ENCODE data around the gene SDR42E1. TPM values are rescaled to one million over a fixed set of nuclear protein-coding genes. Genes with fewer than 3 reads are reported as not detected.
"Not testable (repeated sequence)": the region's sequence is repeated elsewhere in the genome, so short reads cannot be mapped to it uniquely, and the experiment has no call there.

SDR42E1 gene
- polyA plus RNA-seq, 1 donor: 18.6 TPM

DNA sequence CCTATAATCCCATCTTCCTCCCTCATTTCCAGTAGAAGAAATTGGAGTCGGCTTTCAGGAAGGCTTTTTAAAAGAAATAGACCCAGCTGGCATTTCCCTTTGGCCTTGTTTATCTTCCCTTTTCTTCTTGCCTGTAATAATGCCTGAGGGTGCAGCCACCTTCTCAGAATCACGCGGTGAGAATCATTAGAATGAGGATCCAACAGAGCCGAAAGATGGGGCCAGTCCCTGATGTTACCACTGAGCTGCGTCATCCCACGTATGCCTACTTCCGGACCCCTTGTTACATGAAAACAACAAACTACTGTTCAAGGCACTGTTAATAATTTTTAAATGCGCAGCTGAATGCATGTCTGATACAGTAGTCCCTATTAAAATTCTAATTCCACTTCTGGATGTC, 24.1 kb downstream of the SDR42E1 start:
- 100% methylated on average over 1 of the region's 8 CpGs for WGBS (ENCODE audit: insufficient coverage, low lambda C conversion rate)
- no peak overlapping the region for H3K27ac ChIP-seq (ENCODE audit: low read length)
- no peak for DNase-seq
- peaks cover 4% of the 10 kb centered on the region for H3K4me1 ChIP-seq (ENCODE audit: control insufficient read depth, insufficient read depth, low read length)
- H3K27me3 ChIP-seq (ENCODE audit: control insufficient read depth, insufficient read depth, low read length): no peaks in the 10 kb centered on the region
- H3K4me3 ChIP-seq (ENCODE audit: low read length): no peak overlapping the region
- H3K9me3 ChIP-seq (ENCODE audit: control insufficient read depth, low read depth, low read length): no peaks in the 10 kb centered on the region
- no peaks in the 10 kb centered on the region for H3K36me3 ChIP-seq (ENCODE audit: control insufficient read depth, insufficient read depth, low read length)

DNA sequence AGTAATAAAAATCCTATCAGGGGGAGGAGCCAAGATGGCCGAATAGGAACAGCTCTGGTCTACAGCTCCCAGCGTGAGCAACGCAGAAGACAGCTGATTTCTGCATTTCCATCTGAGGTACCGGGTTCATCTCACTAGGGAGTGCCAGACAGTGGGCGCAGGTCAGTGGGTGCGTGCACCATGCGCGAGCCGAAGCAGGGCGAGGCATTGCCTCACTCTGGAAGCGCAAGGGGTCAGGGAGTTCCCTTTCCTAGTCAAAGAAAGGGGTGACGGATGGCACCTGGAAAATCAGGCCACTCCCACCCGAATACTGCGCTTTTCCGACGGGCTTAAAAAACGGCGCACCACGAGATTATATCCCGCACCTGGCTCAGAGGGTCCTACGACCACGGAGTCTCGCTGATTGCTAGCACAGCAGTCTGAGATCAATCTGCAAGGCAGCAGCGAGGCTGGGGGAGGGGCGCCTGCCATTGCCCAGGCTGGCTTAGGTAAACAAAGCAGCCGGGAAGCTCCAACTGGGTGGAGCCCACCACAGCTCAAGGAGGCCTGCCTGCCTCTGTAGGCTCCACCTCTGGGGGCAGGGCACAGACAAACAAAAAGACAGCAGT, 33.8 kb downstream of the SDR42E1 start:
- not testable (repeated sequence) for DNase-seq; H3K4me3 ChIP-seq (ENCODE audit: low read length); H3K9me3 ChIP-seq (ENCODE audit: control insufficient read depth, low read depth, low read length); H3K4me1 ChIP-seq (ENCODE audit: control insufficient read depth, insufficient read depth, low read length); H3K27me3 ChIP-seq (ENCODE audit: control insufficient read depth, insufficient read depth, low read length); H3K36me3 ChIP-seq (ENCODE audit: control insufficient read depth, insufficient read depth, low read length); H3K27ac ChIP-seq (ENCODE audit: low read length)
- no CpG with 5 or more reads among the region's 26 CpGs for WGBS (ENCODE audit: insufficient coverage, low lambda C conversion rate)

DNA sequence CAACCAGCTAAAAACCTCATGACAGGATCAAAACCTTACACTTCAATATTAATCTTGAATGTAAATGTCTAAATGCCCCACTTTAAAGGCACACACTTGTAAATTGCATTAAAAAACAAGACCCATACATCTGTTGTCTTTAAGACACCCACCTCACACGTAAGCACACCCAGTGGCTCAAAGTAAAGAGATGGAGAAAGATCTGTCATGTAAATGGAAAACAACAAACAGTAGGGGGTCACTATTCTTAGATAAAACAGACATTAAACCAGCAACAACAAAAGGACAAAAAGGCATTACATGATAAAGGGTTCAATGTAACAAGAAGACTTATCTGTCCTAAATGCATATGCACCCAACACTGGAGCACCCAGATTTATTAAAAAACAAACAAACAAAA, 35.6 kb downstream of the SDR42E1 start:
- Histone ChIP-seq H3K4me3 (ENCODE audit: low read length) (no peak overlapping the region), H3K9me3 (ENCODE audit: control insufficient read depth, low read depth, low read length) (peaks cover 8% of the 10 kb centered on the region), H3K4me1 (ENCODE audit: control insufficient read depth, insufficient read depth, low read length) (no peaks in the 10 kb centered on the region), H3K27me3 (ENCODE audit: control insufficient read depth, insufficient read depth, low read length) (no peaks in the 10 kb centered on the region), H3K36me3 (ENCODE audit: control insufficient read depth, insufficient read depth, low read length) (no peaks in the 10 kb centered on the region), H3K27ac (ENCODE audit: low read length) (no peak overlapping the region)
- no CpG with 5 or more reads among the region's 1 CpG for WGBS (ENCODE audit: insufficient coverage, low lambda C conversion rate)
- no peak for DNase-seq

DNA sequence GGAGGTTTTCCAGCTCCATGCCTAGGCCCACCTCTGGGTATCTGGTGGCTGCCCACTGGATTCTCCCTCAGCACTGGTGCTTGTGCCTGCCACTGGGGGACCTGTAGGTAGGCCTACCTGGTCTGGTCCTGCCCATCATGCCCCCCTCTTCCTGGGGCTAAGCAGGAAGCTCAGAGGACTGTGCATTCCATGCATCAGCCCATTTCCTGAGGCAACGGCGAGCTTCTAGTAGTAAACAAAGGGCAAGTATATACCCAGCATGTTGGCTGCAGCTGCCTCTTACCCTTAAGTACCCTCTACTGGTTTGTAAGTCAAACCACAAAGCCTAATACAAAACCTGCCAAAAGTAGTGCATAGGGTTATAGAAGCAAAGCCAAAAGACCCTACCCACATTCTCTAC, 37.5 kb downstream of the SDR42E1 start:
- DNase-seq: no peak
- Histone ChIP-seq H3K4me3 (ENCODE audit: low read length) (no peak overlapping the region), H3K9me3 (ENCODE audit: control insufficient read depth, low read depth, low read length) (peaks cover 8% of the 10 kb centered on the region), H3K27me3 (ENCODE audit: control insufficient read depth, insufficient read depth, low read length) (no peaks in the 10 kb centered on the region), H3K36me3 (ENCODE audit: control insufficient read depth, insufficient read depth, low read length) (no peaks in the 10 kb centered on the region), H3K4me1 (ENCODE audit: control insufficient read depth, insufficient read depth, low read length) (no peaks in the 10 kb centered on the region), H3K27ac (ENCODE audit: low read length) (no peak overlapping the region)
- WGBS (ENCODE audit: insufficient coverage, low lambda C conversion rate): no CpG with 5 or more reads among the region's 2 CpGs

DNA sequence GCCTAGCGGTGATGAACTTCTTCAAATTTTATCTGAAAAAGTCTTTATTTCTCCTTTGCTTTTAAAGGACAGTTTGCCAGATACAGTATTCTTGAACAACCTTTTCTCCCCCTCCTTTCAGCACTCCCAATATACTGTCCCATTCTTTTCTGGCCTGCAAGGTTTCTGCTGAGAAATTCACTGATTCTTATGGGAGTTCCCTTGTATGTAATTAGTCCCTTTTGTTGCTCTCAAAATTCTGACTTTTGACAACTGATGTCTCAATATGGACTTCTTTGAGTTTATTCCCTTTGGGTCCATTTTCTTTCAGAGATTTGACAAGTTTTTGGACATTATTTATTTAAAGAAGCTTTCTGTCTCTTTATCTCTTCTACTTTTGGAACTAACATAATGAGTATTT, 39.4 kb downstream of the SDR42E1 start:
- H3K4me1 ChIP-seq (ENCODE audit: control insufficient read depth, insufficient read depth, low read length): no peaks in the 10 kb centered on the region
- H3K9me3 ChIP-seq (ENCODE audit: control insufficient read depth, low read depth, low read length): peaks cover 8% of the 10 kb centered on the region
- H3K27me3 ChIP-seq (ENCODE audit: control insufficient read depth, insufficient read depth, low read length): no peaks in the 10 kb centered on the region
- no peak for DNase-seq
- no peak overlapping the region for H3K4me3 ChIP-seq (ENCODE audit: low read length)
- WGBS (ENCODE audit: insufficient coverage, low lambda C conversion rate): no CpG with 5 or more reads among the region's 1 CpG
- H3K36me3 ChIP-seq (ENCODE audit: control insufficient read depth, insufficient read depth, low read length): no peaks in the 10 kb centered on the region
- H3K27ac ChIP-seq (ENCODE audit: low read length): no peak overlapping the region

DNA sequence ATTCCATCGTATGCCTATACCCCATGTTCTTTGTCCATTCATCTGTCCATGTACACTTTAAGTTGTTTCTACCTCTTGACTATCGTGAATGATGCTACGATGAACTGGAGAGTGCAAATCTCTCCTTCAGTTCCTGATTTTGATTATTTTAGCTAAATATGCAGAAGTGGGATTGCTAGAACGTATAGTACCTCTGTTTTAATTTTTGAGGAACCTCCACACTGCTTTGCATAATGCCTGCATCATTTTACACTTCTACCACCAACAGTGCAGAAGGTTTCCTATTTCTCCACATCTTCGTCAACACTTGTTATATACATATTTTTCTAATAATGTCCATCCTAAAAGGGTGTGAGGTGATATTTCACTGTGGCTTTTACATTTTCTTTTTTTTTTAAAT, 43.9 kb downstream of the SDR42E1 start:
- no peak overlapping the region for H3K4me3 ChIP-seq (ENCODE audit: low read length)
- 95% methylated on average over 3 of the region's 5 CpGs for WGBS (ENCODE audit: insufficient coverage, low lambda C conversion rate)
- no peaks in the 10 kb centered on the region for H3K4me1 ChIP-seq (ENCODE audit: control insufficient read depth, insufficient read depth, low read length)
- H3K27ac ChIP-seq (ENCODE audit: low read length): no peak overlapping the region
- no peak for DNase-seq
- no peaks in the 10 kb centered on the region for H3K27me3 ChIP-seq (ENCODE audit: control insufficient read depth, insufficient read depth, low read length)
- H3K36me3 ChIP-seq (ENCODE audit: control insufficient read depth, insufficient read depth, low read length): no peaks in the 10 kb centered on the region
- H3K9me3 ChIP-seq (ENCODE audit: control insufficient read depth, low read depth, low read length): peaks cover 6% of the 10 kb centered on the region

DNA sequence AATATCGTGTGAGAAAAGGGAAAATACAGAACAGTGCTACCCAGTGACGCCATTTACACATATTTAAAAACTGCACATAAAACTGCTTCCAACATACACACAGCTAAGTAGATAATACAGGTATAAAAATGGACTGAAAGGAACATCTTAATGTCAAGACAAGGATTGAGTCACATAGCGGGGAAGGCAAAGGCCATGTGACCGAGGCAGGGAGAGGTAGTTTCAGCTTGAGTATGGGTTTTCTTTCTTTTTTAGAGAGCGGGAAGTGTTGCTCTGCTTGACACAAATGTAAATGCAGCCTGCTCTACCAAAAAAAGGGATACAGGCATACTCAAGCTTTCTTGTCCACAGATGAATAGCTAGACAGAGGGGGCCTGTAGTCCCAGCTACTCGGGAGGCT, 46.5 kb downstream of the SDR42E1 start:
- Histone ChIP-seq H3K27ac (ENCODE audit: low read length) (no peak overlapping the region), H3K36me3 (ENCODE audit: control insufficient read depth, insufficient read depth, low read length) (no peaks in the 10 kb centered on the region), H3K4me3 (ENCODE audit: low read length) (no peak overlapping the region), H3K9me3 (ENCODE audit: control insufficient read depth, low read depth, low read length) (no peaks in the 10 kb centered on the region), H3K4me1 (ENCODE audit: control insufficient read depth, insufficient read depth, low read length) (no peaks in the 10 kb centered on the region), H3K27me3 (ENCODE audit: control insufficient read depth, insufficient read depth, low read length) (no peaks in the 10 kb centered on the region)
- no peak for DNase-seq
- WGBS (ENCODE audit: insufficient coverage, low lambda C conversion rate): 100% methylated on average over 2 of the region's 6 CpGs

DNA sequence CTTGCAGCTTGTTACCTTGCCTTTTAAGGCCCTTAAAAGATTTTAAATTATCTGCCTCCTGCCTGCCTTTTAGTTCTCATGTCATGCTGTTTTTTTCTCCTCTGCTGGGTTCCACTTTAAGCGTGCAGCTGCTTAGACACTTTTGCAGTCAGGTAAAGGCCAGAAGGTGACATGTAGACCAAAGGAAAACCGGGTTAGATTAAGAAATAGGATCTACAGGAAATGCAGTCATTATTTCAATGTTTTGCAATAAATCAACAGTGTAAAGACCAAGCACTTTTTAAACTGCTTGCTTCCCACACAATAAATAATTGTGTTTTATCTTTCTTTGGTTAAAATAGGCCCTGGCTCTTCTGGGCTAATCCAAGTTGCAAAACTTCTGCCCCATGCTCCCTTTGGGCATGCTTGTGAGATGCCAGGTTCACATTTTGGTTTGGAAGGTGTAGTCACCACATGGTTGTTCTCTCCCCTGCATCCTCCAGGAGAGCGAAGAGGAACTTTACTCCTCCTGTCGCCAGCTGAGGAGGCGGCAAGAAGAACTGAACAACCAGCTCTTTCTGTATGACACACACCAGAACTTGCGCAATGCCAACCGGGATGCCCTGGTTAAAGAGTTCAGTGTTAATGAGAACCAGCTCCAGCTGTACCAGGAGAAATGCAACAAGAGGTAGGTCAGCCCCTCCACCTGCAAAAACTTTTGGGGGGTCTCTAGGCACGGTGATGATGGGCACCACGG, 54.9 kb downstream of the SDR42E1 start:
- Histone ChIP-seq H3K4me1 (ENCODE audit: control insufficient read depth, insufficient read depth, low read length) (no peaks in the 10 kb centered on the region), H3K4me3 (ENCODE audit: low read length) (no peak overlapping the region), H3K9me3 (ENCODE audit: control insufficient read depth, low read depth, low read length) (peaks cover 3% of the 10 kb centered on the region), H3K27me3 (ENCODE audit: control insufficient read depth, insufficient read depth, low read length) (no peaks in the 10 kb centered on the region), H3K36me3 (ENCODE audit: control insufficient read depth, insufficient read depth, low read length) (peaks cover 3% of the 10 kb centered on the region), H3K27ac (ENCODE audit: low read length) (no peak overlapping the region)
- no peak for DNase-seq
- WGBS (ENCODE audit: insufficient coverage, low lambda C conversion rate): 80% methylated on average over 1 of the region's 9 CpGs

DNA sequence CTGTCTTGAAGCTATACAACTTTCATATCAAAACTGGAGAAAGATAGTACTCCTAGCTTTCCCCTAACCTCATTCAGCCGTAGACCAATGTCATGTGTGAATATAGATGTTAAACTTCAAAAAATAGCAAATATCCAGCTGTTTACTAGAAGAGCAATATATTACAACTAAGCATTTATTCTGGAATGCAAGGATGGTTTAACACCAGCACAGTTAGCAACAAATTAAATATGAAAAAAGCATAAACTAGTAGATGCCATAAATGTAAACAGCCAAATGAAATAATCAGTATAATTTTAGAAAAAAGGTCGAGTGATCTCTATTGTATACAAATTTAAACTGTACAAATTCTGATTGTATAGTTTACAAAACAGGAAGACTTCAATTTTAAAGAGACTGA, 59.7 kb downstream of the SDR42E1 start:
- H3K27me3 ChIP-seq (ENCODE audit: control insufficient read depth, insufficient read depth, low read length): no peaks in the 10 kb centered on the region
- H3K27ac ChIP-seq (ENCODE audit: low read length): no peak overlapping the region
- no peaks in the 10 kb centered on the region for H3K4me1 ChIP-seq (ENCODE audit: control insufficient read depth, insufficient read depth, low read length)
- no peak overlapping the region for H3K4me3 ChIP-seq (ENCODE audit: low read length)
- no peaks in the 10 kb centered on the region for H3K36me3 ChIP-seq (ENCODE audit: control insufficient read depth, insufficient read depth, low read length)
- no peak for DNase-seq
- H3K9me3 ChIP-seq (ENCODE audit: control insufficient read depth, low read depth, low read length): peaks cover 3% of the 10 kb centered on the region
- 82% methylated on average over 2 of the region's 2 CpGs for WGBS (ENCODE audit: insufficient coverage, low lambda C conversion rate)

DNA sequence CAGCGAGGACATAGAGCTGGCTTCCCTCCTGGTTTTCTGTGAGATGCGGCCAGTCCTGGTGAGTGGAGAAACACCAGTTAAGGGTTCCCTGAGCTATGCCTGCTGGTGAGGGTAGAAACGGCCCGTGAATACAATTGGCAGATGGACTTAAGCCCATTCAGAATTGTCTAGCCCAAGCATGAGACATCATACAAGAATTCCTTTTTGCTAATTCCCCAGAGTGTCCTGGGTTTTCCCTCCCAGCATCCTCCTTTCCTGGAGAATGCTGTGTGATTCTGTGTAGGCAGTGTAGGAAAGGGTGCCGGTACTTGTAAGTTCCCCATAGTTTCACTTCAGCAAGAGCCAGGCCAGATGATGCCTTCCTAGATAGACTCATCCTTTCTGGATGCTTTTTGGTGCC, 65.1 kb downstream of the SDR42E1 start:
- no peak overlapping the region for H3K27ac ChIP-seq (ENCODE audit: low read length)
- H3K4me3 ChIP-seq (ENCODE audit: low read length): no peak overlapping the region
- DNase-seq: no peak
- H3K36me3 ChIP-seq (ENCODE audit: control insufficient read depth, insufficient read depth, low read length): no peaks in the 10 kb centered on the region
- H3K27me3 ChIP-seq (ENCODE audit: control insufficient read depth, insufficient read depth, low read length): no peaks in the 10 kb centered on the region
- no peaks in the 10 kb centered on the region for H3K4me1 ChIP-seq (ENCODE audit: control insufficient read depth, insufficient read depth, low read length)
- WGBS (ENCODE audit: insufficient coverage, low lambda C conversion rate): no CpG with 5 or more reads among the region's 5 CpGs
- no peaks in the 10 kb centered on the region for H3K9me3 ChIP-seq (ENCODE audit: control insufficient read depth, low read depth, low read length)

DNA sequence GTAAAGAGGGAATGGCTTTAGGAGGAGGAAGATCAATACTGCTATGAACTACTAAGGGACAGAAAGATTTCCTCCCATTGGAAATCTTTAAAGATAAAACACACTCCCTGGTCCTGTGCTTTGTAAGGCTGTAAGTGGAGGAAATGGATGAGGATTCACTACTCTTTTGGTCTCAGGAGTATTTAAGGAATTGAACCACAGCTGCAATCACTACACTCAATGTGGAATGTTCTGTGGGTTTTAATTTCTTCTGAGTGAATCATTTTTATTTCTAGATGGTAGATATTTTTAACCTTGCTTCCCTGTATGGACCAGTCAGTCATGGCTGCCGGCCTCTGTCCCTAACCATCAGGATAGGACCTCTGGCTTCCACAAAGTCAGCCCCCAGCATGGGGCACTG, 65.6 kb downstream of the SDR42E1 start:
- Histone ChIP-seq H3K4me1 (ENCODE audit: control insufficient read depth, insufficient read depth, low read length) (no peaks in the 10 kb centered on the region), H3K4me3 (ENCODE audit: low read length) (no peak overlapping the region), H3K27ac (ENCODE audit: low read length) (no peak overlapping the region), H3K27me3 (ENCODE audit: control insufficient read depth, insufficient read depth, low read length) (no peaks in the 10 kb centered on the region), H3K9me3 (ENCODE audit: control insufficient read depth, low read depth, low read length) (no peaks in the 10 kb centered on the region), H3K36me3 (ENCODE audit: control insufficient read depth, insufficient read depth, low read length) (no peaks in the 10 kb centered on the region)
- no CpG with 5 or more reads among the region's 1 CpG for WGBS (ENCODE audit: insufficient coverage, low lambda C conversion rate)
- no peak for DNase-seq

All from large intestine (tissue), 3 donors.